ENCODE data around the gene B3GALT6.

DNA sequence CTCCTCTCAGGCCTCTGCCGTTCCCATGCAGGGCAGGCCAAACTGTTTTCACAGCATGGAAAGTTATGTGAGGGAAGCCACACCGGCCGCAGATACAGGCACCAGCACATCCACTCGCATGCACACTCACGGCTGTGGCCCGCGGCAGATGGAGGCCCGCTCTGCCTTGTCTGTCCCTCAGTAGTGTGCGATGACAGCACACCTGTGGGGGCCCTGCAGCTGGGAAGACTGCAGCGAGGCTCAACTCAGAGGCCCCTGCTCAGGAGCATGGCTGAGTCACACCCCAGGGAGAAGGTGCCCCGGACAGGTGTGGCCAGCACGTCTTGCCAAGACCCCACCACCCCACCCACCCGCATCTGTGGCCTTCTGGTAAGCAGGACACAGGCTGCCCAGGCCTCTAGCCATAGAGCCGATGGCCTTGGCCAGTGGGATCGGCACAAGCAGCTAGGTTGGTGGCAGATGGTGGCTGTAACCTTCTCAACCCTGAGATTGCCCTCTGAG lies 42.9 kb downstream of the B3GALT6 start:
- TF ChIP-seq, protein P1, sequence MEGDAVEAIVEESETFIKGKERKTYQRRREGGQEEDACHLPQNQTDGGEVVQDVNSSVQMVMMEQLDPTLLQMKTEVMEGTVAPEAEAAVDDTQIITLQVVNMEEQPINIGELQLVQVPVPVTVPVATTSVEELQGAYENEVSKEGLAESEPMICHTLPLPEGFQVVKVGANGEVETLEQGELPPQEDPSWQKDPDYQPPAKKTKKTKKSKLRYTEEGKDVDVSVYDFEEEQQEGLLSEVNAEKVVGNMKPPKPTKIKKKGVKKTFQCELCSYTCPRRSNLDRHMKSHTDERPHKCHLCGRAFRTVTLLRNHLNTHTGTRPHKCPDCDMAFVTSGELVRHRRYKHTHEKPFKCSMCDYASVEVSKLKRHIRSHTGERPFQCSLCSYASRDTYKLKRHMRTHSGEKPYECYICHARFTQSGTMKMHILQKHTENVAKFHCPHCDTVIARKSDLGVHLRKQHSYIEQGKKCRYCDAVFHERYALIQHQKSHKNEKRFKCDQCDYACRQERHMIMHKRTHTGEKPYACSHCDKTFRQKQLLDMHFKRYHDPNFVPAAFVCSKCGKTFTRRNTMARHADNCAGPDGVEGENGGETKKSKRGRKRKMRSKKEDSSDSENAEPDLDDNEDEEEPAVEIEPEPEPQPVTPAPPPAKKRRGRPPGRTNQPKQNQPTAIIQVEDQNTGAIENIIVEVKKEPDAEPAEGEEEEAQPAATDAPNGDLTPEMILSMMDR (IDR thresholded peaks at IDR 0.05) = no peak
- TF ChIP-seq EP300 (IDR thresholded peaks at IDR 0.05) = no peak
